IMR-90 (cell line): Measurements from ENCODE around the gene GFPT1. TPM values are rescaled to one million over a fixed set of nuclear protein-coding genes. Genes with fewer than 3 reads are reported as not detected.

ENCODE experiments used
- ATAC-seq: fragments of 200-7000 bp; cut with Tn5 transposase; 2 replicates; pipeline ENCODE4 v1.9.1; 2020; ENCODE audit warnings: low read depth, mild to moderate bottlenecking, moderate library complexity
- BruUV-seq: library from RNA; stranded (reverse); fragments of 400-500 nt; replicated peaks from 2 replicates; lab custom pipeline; 2021; lab: Mats Ljungman, UMichigan
- CTCF ChIA-PET: fragments of 300-600 bp; formaldehyde crosslinking; extraction: SDS; loops from one replicate; lab custom pipeline; 2021; ENCODE audit warnings: antibody characterized with exemption; lab: Yijun Ruan, JAX
- POLR2A ChIA-PET: fragments of 300-600 bp; sonication (Branson Sonifier 250); formaldehyde crosslinking; loops from one replicate; lab custom pipeline; 2022; ENCODE audit warnings: antibody characterized with exemption; ENCODE audit not compliant: unreplicated experiment; lab: Charles Lee
- DNase-seq: peaks from one replicate; pipeline ENCODE4 v3.0.0; 2013
- H2AFZ ChIP-seq: replicated peaks from 2 replicates; pipeline ENCODE3; 2013; ENCODE audit warnings: low read length, mild to moderate bottlenecking; ENCODE audit not compliant: poor library complexity
- H2AK5ac ChIP-seq: 2 replicates; pipeline ENCODE4 v1.6.1; 2013; ENCODE audit warnings: low read depth, low read length, inconsistent platforms
- H2AK9ac ChIP-seq: replicated peaks from 2 replicates; pipeline ENCODE3; 2013; ENCODE audit warnings: mild to moderate bottlenecking, low read depth, low read length, moderate library complexity; ENCODE audit not compliant: poor library complexity
- H2BK120ac ChIP-seq: 2 replicates; pipeline ENCODE4 v1.6.1; 2013; ENCODE audit warnings: low read depth, low read length, inconsistent platforms
- H2BK15ac ChIP-seq: 3 replicates; pipeline ENCODE4 v1.6.1; 2013; ENCODE audit warnings: low read depth, low read length, inconsistent platforms
- H2BK20ac ChIP-seq: 2 replicates; pipeline ENCODE4 v1.6.1; 2013; ENCODE audit warnings: low read depth, mild to moderate bottlenecking, inconsistent platforms, low read length, moderate library complexity
- H2BK5ac ChIP-seq: 2 replicates; pipeline ENCODE4 v1.6.1; 2013; ENCODE audit warnings: mild to moderate bottlenecking, low read depth, low read length, inconsistent platforms; ENCODE audit not compliant: poor library complexity, severe bottlenecking
- H3K14ac ChIP-seq: replicated peaks from 2 replicates; pipeline ENCODE4 v1.6.1; 2013; ENCODE audit warnings: low read depth, low read length, inconsistent platforms
- H3K18ac ChIP-seq: 2 replicates; pipeline ENCODE4 v1.6.1; 2013; ENCODE audit warnings: low read depth, low read length, control low read depth
- H3K23ac ChIP-seq: 2 replicates; pipeline ENCODE4 v1.6.1; 2013; ENCODE audit warnings: low read depth, low read length, inconsistent platforms
- H3K27ac ChIP-seq: 2 replicates; pipeline ENCODE4 v1.5.1; 2013; ENCODE audit warnings: mild to moderate bottlenecking, control low read depth, low read length; ENCODE audit not compliant: insufficient read depth
- H3K27me3 ChIP-seq: 2 replicates; pipeline ENCODE4 v1.6.1; 2013; ENCODE audit warnings: low read length; ENCODE audit not compliant: control insufficient read depth, insufficient read depth
- H3K36me3 ChIP-seq: 2 replicates; pipeline ENCODE4 v1.6.1; 2013; ENCODE audit warnings: low read length, mixed read lengths; ENCODE audit not compliant: control insufficient read depth, insufficient read depth
- H3K4ac ChIP-seq: 2 replicates; pipeline ENCODE4 v1.6.1; 2013; ENCODE audit warnings: low read depth, low read length, inconsistent platforms
- H3K4me1 ChIP-seq: 2 replicates; pipeline ENCODE4 v1.6.1; 2013; ENCODE audit warnings: low read length, mixed read lengths; ENCODE audit not compliant: control insufficient read depth, insufficient read depth
- H3K4me2 ChIP-seq: 2 replicates; pipeline ENCODE4 v1.6.1; 2013; ENCODE audit warnings: low read depth, mild to moderate bottlenecking, control low read depth, low read length, moderate library complexity
- H3K4me3 ChIP-seq: 2 replicates; pipeline ENCODE4 v1.5.1; 2013; ENCODE audit warnings: low read depth, mild to moderate bottlenecking, control low read depth, low read length, moderate library complexity; ENCODE audit not compliant: insufficient read depth
- H3K56ac ChIP-seq: 2 replicates; pipeline ENCODE4 v1.6.1; 2013; ENCODE audit warnings: low read length, inconsistent platforms; ENCODE audit not compliant: insufficient read depth; ENCODE audit errors: extremely low read depth
- H3K79me1 ChIP-seq, 2 experiments: 2 replicates each; pipeline ENCODE4 v1.6.1; 2013; ENCODE audit warnings: low read length in 2 of 2, inconsistent platforms in 1 of 2, low read depth in 1 of 2
- H3K9ac ChIP-seq: 2 replicates; pipeline ENCODE4 v1.6.1; 2013; ENCODE audit warnings: low read depth, low read length, control low read depth
- H3K9me1 ChIP-seq: 2 replicates; pipeline ENCODE4 v1.6.1; 2013; ENCODE audit warnings: low read length, inconsistent platforms; ENCODE audit not compliant: insufficient read depth
- H3K9me3 ChIP-seq: 2 replicates; pipeline ENCODE4 v1.6.1; 2013; ENCODE audit warnings: low read length; ENCODE audit not compliant: control insufficient read depth, insufficient read depth
- H4K20me1 ChIP-seq: 2 replicates; pipeline ENCODE4 v1.6.1; 2013; ENCODE audit warnings: low read length, inconsistent platforms; ENCODE audit not compliant: insufficient read depth
- H4K5ac ChIP-seq: 2 replicates; pipeline ENCODE4 v1.6.1; 2013; ENCODE audit warnings: mild to moderate bottlenecking, low read depth, low read length, control low read depth
- H4K8ac ChIP-seq, 2 experiments: 2 replicates each; pipeline ENCODE4 v1.6.1; 2013; ENCODE audit warnings: low read depth in 2 of 2, low read length in 2 of 2, control low read depth in 1 of 2, inconsistent platforms in 1 of 2
- H4K91ac ChIP-seq: 2 replicates; pipeline ENCODE4 v1.6.1; 2013; ENCODE audit warnings: low read depth, low read length, inconsistent platforms; ENCODE audit not compliant: insufficient read depth
- BHLHE40 ChIP-seq: fragments of 150-350 bp; IDR thresholded peaks from 2 replicates; pipeline ENCODE4 v1.6.1; 2016; ENCODE audit warnings: mild to moderate bottlenecking, low read depth, low read length
- CEBPB ChIP-seq: IDR thresholded peaks from 2 replicates; pipeline ENCODE4 v1.6.1; 2012; ENCODE audit warnings: low read depth, low read length, improper control_type of control experiment
- CHD1 ChIP-seq: IDR thresholded peaks from 2 replicates; pipeline ENCODE4 v1.6.1; 2012; ENCODE audit warnings: low read depth, low read length, improper control_type of control experiment
- FOS ChIP-seq: fragments of 150-350 bp; IDR thresholded peaks from 2 replicates; pipeline ENCODE4 v1.6.1; 2016; ENCODE audit warnings: low read depth, low read length
- MAFK ChIP-seq: IDR thresholded peaks from 2 replicates; pipeline ENCODE4 v1.6.1; 2012; ENCODE audit warnings: low read depth, low read length, improper control_type of control experiment
- MAZ ChIP-seq: IDR thresholded peaks from 2 replicates; pipeline ENCODE4 v1.6.1; 2012; ENCODE audit warnings: low read depth, mild to moderate bottlenecking, low read length, improper control_type of control experiment, moderate library complexity, borderline replicate concordance
- POLR2A ChIP-seq: IDR thresholded peaks from 2 replicates; pipeline ENCODE4 v1.6.1; 2012; ENCODE audit warnings: mild to moderate bottlenecking, low read depth, low read length
- SMC3 ChIP-seq: fragments of 150-350 bp; IDR thresholded peaks from 2 replicates; pipeline ENCODE4 v1.6.1; 2016; ENCODE audit warnings: low read depth, mild to moderate bottlenecking, antibody characterized with exemption, low read length, moderate library complexity
- WGBS, 2 experiments: methylation state at CpG; one replicate each; pipeline versions ENCODE4 v1.1.5 to v1.1.7; 2013; ENCODE audit warnings: missing lambda C conversion rate in 2 of 2; ENCODE audit not compliant: insufficient read length in 1 of 2; ENCODE audit errors: extremely low coverage in 2 of 2; 5-methylcytosine and 5-hydroxymethylcytosine counted together
- dilution Hi-C: fragments of 300-500 bp; cut with HindIII; formaldehyde crosslinking; loops from one replicate; pipeline ENCODE4 v1.14.3; 2018; ENCODE audit warnings: low sequenced_read_pairs; ENCODE audit not compliant: unreplicated experiment
- in situ Hi-C: fragments of 300-500 bp; cut with MboI; formaldehyde crosslinking; loops from 3 replicates; pipeline ENCODE4 v1.14.3; 2019; ENCODE audit warnings: low sequenced_read_pairs, inconsistent platforms, mixed read lengths
- intact Hi-C: fragments of 100-400 bp; cut with micrococcal nuclease; formaldehyde crosslinking; loops from 2 replicates; pipeline ENCODE4 v1.10.0; 2022
- polyA plus RNA-seq, 3 experiments: library from polyadenylated mRNA; depleted of rRNA; stranded (reverse); fragments of >200 nt; gene quantifications; 2 replicates each; pipeline ENCODE4 v1.2.3, GENCODE V29; 2012; ENCODE audit warnings: low replicate concordance in 1 of 3
- total RNA-seq: library from RNA; depleted of rRNA; stranded (reverse); fragments of >200 nt; gene quantifications from 2 replicates; pipeline ENCODE4 v1.2.3, GENCODE V29; 2012

GFPT1 gene
- total and polyA plus RNA-seq, 2 of the 4 experiments (the other 2 are of a cell fraction) = 23.5 to 52.9 TPM

DNA sequence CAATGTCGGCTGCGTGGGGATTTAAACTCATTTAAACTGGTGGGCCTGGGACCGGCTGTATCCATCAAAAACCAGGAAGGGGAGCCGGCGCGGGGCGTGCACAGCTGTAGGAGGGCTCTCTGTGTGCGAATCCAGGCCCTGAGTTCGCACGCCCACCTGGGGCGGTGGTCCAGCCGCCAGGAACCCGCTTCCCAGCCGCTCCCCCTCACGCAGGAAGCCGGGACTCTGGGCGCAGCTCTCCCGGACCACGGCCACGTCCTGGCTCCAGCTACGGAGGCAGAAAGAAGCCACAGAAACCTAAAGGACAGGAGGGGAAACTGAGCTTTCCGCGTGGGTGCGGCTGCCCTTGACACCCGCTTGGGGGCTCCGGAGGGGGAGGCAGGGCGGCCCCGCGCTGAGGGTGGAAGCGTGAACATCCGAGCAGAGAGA, 80.6 kb downstream of the GFPT1 start:
- Histone ChIP-seq H3K14ac (peak overlapping the region; percentile 83), H3K79me1 (peaks cover 0 to 17% of the 10 kb centered on the region in 2 experiments; a peak in 2 of 4 replicates), H3K4me2 (peak overlapping the region; percentile 51), H3K27ac (peak overlapping the region; percentile 71), H3K27me3 (no peaks in the 10 kb centered on the region), H4K8ac (peak overlapping the region; percentile 95 to 96), H3K9ac (peak overlapping the region; percentile 64), H2BK120ac (peak overlapping the region; percentile 98), H3K23ac (peak overlapping the region; percentile 78), H3K9me1 (peaks cover 15% of the 10 kb centered on the region), H2AFZ (peak overlapping the region; percentile 98), H4K20me1 (no peaks in the 10 kb centered on the region), H2BK20ac (peak overlapping the region; percentile 93), H3K4me3 (peak overlapping the region; percentile 35; the same call in 1 of the 2 replicates), H4K91ac (peak overlapping the region; percentile 99), H3K36me3 (no peaks in the 10 kb centered on the region), H2AK9ac (peak overlapping the region; percentile 92), H2BK5ac (peak overlapping the region; percentile 77), H3K9me3 (peaks cover 5% of the 10 kb centered on the region), H3K18ac (peak overlapping the region; percentile 61), H4K5ac (peak overlapping the region; percentile 82), H3K4ac (peak overlapping the region; percentile 99), H3K4me1 (peaks cover 31% of the 10 kb centered on the region), H2AK5ac (peak overlapping the region; percentile 89), H3K56ac (peak overlapping the region; percentile 50), H2BK15ac (peak overlapping the region; percentile 92; the same call in 2 of the 3 replicates)
- no peak for ATAC-seq
- no peak for TF ChIP-seq POLR2A
- TF ChIP-seq MAZ = no peak
- TF ChIP-seq SMC3 = no peak
- TF ChIP-seq MAFK = no peak
- TF ChIP-seq FOS = no peak
- no peak for TF ChIP-seq CEBPB
- TF ChIP-seq CHD1 = no peak
- no peak for TF ChIP-seq BHLHE40
- dilution Hi-C loops (loop anchor here (25.0 kb wide), 1 partner anchor 294 kb away; the partner anchor contains the start of gene ANTXR1), intact Hi-C loops (loop anchor here (2.0 to 5.0 kb wide), 6 partner anchors 64 to 280 kb away; no protein-coding TSS in a partner anchor), in situ Hi-C loops (loop anchor here (5.0 kb wide), 2 partner anchors 294 to 359 kb away; partner anchors contain the start of gene ANTXR1)
- POLR2A ChIA-PET = no interaction called here
- no TSS peak for BruUV-seq
- WGBS, 2 experiments = 13% methylated on average over 16 of the region's 31 CpGs; no CpG with 5 or more reads in 1 of the 2 experiments
- CTCF ChIA-PET = interaction anchor here (0.7 to 1.9 kb wide), 6 partner anchors 12 to 363 kb away, joined by 3 to 5 read pairs (median 3); partner anchors contain the start of gene ANTXR1
- no peak for DNase-seq
